OCI-LY3 (cell line): ENCODE data around the gene PIK3CB.

ENCODE experiments used
- CTCF ChIP-seq: fragments of 200-600, 300-600 bp; sonication (generic); IDR thresholded peaks from 2 replicates; pipeline ENCODE4 v1.5.1; 2014; ENCODE audit warnings: antibody characterized with exemption, low read length, low read depth
- EZH2phosphoT487 ChIP-seq: fragments of 200-600 bp; shearing (Covaris generic); IDR thresholded peaks from 2 replicates; pipeline ENCODE4 v1.6.1; 2018; ENCODE audit warnings: antibody characterized with exemption, mixed run types, low read depth

GRCh38 chr3:138691351-138691750, 143.4 kb downstream of the PIK3CB start:
- TF ChIP-seq CTCF = no peak
- no peak for TF ChIP-seq EZH2phosphoT487
